BLaER1 (cell line): ENCODE measurements around the gene PDGFC.

Experiments used
- H3K27ac ChIP-seq: shearing (Covaris generic); formaldehyde crosslinking; 2 replicates; pipeline ENCODE4 v1.8.1; 2022
- H3K27me3 ChIP-seq: shearing (Covaris generic); formaldehyde crosslinking; 2 replicates; pipeline ENCODE4 v1.8.1; 2022
- H3K36me3 ChIP-seq: shearing (Covaris generic); formaldehyde crosslinking; 2 replicates; pipeline ENCODE4 v1.8.1; 2022
- H3K4me1 ChIP-seq: shearing (Covaris generic); formaldehyde crosslinking; 2 replicates; pipeline ENCODE4 v1.8.1; 2022
- H3K4me2 ChIP-seq: shearing (Covaris generic); formaldehyde crosslinking; 2 replicates; pipeline ENCODE4 v1.8.1; 2022
- H3K4me3 ChIP-seq: shearing (Covaris generic); formaldehyde crosslinking; 2 replicates; pipeline ENCODE4 v1.8.1; 2022
- H3K9ac ChIP-seq: shearing (Covaris generic); formaldehyde crosslinking; 2 replicates; pipeline ENCODE4 v1.8.1; 2022
- H3K9me3 ChIP-seq: shearing (Covaris generic); formaldehyde crosslinking; 2 replicates; pipeline ENCODE4 v1.8.1; 2022
- H4K20me1 ChIP-seq: shearing (Covaris generic); formaldehyde crosslinking; 2 replicates; pipeline ENCODE4 v1.8.1; 2022
- Cebpa-rat ChIP-seq: shearing (Covaris generic); IDR thresholded peaks from 2 replicates; pipeline ENCODE4 v1.8.1; 2022

The PDGFC gene

GRCh38 chr4:156778606-156779005 lies 193.0 kb downstream of the PDGFC start:
- Histone ChIP-seq H3K4me2 (no peak overlapping the region), H4K20me1 (no peaks in the 10 kb centered on the region), H3K27me3 (no peaks in the 10 kb centered on the region), H3K9me3 (no peaks in the 10 kb centered on the region), H3K36me3 (no peaks in the 10 kb centered on the region), H3K27ac (no peak overlapping the region), H3K4me1 (no peaks in the 10 kb centered on the region), H3K4me3 (no peak overlapping the region), H3K9ac (no peak overlapping the region)
- TF ChIP-seq Cebpa-rat, result no peak

- no peak for TF ChIP-seq Cebpa-rat
- Histone ChIP-seq H3K27ac (no peak overlapping the region), H3K4me2 (no peak overlapping the region), H3K36me3 (no peaks in the 10 kb centered on the region), H3K9me3 (no peaks in the 10 kb centered on the region), H4K20me1 (no peaks in the 10 kb centered on the region), H3K4me3 (no peak overlapping the region), H3K9ac (no peak overlapping the region), H3K4me1 (no peaks in the 10 kb centered on the region), H3K27me3 (no peaks in the 10 kb centered on the region)
Observed at GRCh38 chr4:156778093-156778492, 193.5 kb downstream of the PDGFC start.

DNA sequence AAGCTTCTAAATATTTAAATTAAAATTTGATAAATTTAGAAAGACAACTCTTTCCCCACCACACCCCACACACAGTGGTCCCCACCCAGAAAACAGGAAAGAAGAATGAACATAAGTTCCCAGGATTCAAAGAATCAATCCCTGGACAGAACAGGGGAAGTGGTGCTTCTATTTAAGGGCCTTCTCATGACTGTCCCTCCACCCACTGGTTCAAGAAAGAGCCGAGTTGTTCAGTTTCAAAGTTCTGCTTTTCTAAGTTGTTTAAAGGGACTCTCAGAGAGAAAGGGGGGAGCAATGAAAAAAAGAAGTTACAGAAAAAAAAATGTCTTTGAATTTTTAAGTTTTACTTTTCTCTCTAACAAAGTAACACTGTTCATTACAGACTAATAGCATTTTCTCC lies 195.8 kb downstream of the PDGFC start:
- 0 out of 2 replicates have a peak, but pooled peaks cover 5% of the 10 kb centered on the region for H3K4me1 ChIP-seq
- H3K4me3 ChIP-seq, result no peak overlapping the region
- H3K27ac ChIP-seq, result no peak overlapping the region
- no peaks in the 10 kb centered on the region for H3K36me3 ChIP-seq
- TF ChIP-seq Cebpa-rat, result no peak
- H3K9ac ChIP-seq, result no peak overlapping the region
- no peaks in the 10 kb centered on the region for H3K27me3 ChIP-seq
- H4K20me1 ChIP-seq, result no peaks in the 10 kb centered on the region
- no peaks in the 10 kb centered on the region for H3K9me3 ChIP-seq
- H3K4me2 ChIP-seq, result no peak overlapping the region

DNA sequence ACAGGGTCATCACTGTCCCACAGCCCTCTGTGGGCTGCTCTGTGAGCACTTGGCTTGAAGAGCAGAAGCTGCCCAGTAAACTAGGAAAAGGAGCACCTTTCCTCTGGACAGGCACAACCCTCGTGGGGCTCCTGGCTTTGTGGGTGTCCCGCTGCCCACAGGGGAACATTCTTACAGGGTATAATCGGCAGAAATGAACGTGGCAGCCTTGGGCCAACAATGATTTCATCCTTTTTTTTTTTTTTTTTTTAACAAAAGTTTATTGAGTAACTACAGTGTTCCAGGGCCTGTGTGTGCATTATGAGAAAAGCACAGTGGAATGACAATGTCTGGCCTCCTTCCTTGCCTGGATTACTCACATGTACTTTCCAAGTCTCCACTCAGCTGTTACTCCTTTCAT lies 197.2 kb downstream of the PDGFC start:
- H3K27me3 ChIP-seq, result no peaks in the 10 kb centered on the region
- H3K36me3 ChIP-seq, result no peaks in the 10 kb centered on the region
- no peak overlapping the region for H3K9ac ChIP-seq
- no peaks in the 10 kb centered on the region for H3K9me3 ChIP-seq
- H3K4me1 ChIP-seq, result 0 out of 2 replicates have a peak, but pooled peaks cover 5% of the 10 kb centered on the region
- no peaks in the 10 kb centered on the region for H4K20me1 ChIP-seq
- TF ChIP-seq Cebpa-rat, result no peak
- no peak overlapping the region for H3K4me2 ChIP-seq
- H3K27ac ChIP-seq, result no peak overlapping the region
- H3K4me3 ChIP-seq, result no peak overlapping the region

DNA sequence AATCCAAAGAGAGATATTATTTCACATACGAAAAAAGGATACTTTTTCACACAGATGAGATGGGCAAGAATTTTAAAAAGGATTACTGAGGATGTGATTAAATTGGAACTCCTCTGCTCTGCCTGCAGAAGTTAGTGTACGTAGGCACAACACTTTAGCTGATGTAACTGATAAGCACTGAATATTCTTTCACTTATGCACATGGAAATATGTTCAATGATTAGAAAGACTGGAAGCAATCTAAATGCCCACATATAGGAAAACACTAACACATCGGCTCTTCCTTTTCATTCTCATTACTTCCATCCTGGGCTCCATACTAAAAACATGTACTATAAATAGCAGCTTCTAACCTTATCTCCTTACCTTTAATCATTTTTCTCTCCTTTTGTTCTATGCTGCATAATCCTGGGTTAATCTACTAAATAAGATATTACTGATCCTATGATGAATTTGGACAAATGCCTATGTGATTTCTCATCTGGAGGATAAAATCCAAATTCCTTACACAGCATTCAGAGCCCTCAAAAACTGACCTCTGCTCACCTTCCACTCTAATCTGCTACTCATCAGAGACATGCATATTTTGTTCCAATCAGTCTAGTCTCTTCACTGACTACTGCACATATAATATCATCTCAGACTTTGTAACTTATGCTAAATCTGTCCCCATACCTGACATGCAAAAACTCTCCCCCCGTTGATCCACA lies 197.8 kb downstream of the PDGFC start:
- no peaks in the 10 kb centered on the region for H3K27me3 ChIP-seq
- no peak overlapping the region for H3K4me2 ChIP-seq
- TF ChIP-seq Cebpa-rat, result no peak
- H3K9ac ChIP-seq, result no peak overlapping the region
- H4K20me1 ChIP-seq, result no peaks in the 10 kb centered on the region
- no peak overlapping the region for H3K27ac ChIP-seq
- no peak overlapping the region for H3K4me3 ChIP-seq
- 0 out of 2 replicates have a peak, but pooled peaks cover 5% of the 10 kb centered on the region for H3K4me1 ChIP-seq
- no peaks in the 10 kb centered on the region for H3K36me3 ChIP-seq
- H3K9me3 ChIP-seq, result no peaks in the 10 kb centered on the region

DNA sequence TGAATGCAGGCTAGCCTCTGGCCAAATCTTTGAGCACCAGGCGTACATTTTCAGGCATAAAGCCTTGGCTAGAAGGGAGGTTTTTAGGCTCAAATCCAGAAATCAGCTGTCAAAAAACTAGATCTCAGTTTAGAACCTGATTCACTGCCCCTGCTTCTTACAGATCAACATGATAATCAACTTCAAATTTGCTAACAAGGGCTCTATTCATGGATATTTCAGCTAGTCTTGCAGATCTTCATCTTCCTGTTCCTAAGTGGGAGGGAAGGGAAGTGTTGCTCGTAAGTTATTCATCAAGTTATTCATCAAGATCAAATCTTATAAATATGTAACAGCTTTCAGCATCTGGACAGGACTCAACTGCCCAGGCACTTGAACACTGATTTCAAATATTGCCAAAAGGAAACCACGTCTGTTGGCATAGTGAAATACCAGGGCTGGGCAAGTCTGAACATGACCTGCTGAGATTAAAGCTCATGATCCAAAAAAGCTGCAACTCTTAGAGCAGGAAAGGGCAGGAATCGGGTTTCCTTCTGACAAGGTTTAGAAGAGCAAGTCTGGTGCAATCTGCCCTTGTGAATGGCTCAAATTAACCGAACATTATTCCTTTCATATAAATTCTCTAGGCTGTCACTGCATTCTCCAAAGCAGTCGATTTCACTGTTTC lies 200.3 kb downstream of the PDGFC start:
- Histone ChIP-seq H3K4me3 (no peak overlapping the region), H3K27ac (no peak overlapping the region), H3K9ac (no peak overlapping the region), H4K20me1 (no peaks in the 10 kb centered on the region), H3K9me3 (no peaks in the 10 kb centered on the region), H3K27me3 (no peaks in the 10 kb centered on the region), H3K4me2 (no peak overlapping the region), H3K4me1 (0 out of 2 replicates have a peak, but pooled peaks cover 5% of the 10 kb centered on the region), H3K36me3 (no peaks in the 10 kb centered on the region)
- TF ChIP-seq Cebpa-rat, result no peak

GRCh38 chr4:156770140-156770539 lies 201.5 kb downstream of the PDGFC start:
- H4K20me1 ChIP-seq, result no peaks in the 10 kb centered on the region
- no peak for TF ChIP-seq Cebpa-rat
- no peaks in the 10 kb centered on the region for H3K9me3 ChIP-seq
- no peak overlapping the region for H3K4me3 ChIP-seq
- no peak overlapping the region for H3K9ac ChIP-seq
- H3K27me3 ChIP-seq, result no peaks in the 10 kb centered on the region
- no peak overlapping the region for H3K4me2 ChIP-seq
- H3K36me3 ChIP-seq, result no peaks in the 10 kb centered on the region
- H3K27ac ChIP-seq, result no peak overlapping the region
- H3K4me1 ChIP-seq, result 0 out of 2 replicates have a peak, but pooled peaks cover 5% of the 10 kb centered on the region

GRCh38 chr4:156767911-156768415 lies 203.6 kb downstream of the PDGFC start:
- H3K36me3 ChIP-seq, result no peaks in the 10 kb centered on the region
- H4K20me1 ChIP-seq, result no peaks in the 10 kb centered on the region
- H3K9me3 ChIP-seq, result no peaks in the 10 kb centered on the region
- H3K27ac ChIP-seq, result no peak overlapping the region
- TF ChIP-seq Cebpa-rat, result no peak
- H3K4me3 ChIP-seq, result no peak overlapping the region
- H3K4me1 ChIP-seq, result 0 out of 2 replicates have a peak, but pooled peaks cover 5% of the 10 kb centered on the region
- no peak overlapping the region for H3K4me2 ChIP-seq
- no peak overlapping the region for H3K9ac ChIP-seq
- no peaks in the 10 kb centered on the region for H3K27me3 ChIP-seq

- TF ChIP-seq Cebpa-rat, result no peak
- H3K4me2 ChIP-seq, result no peak overlapping the region
- no peaks in the 10 kb centered on the region for H3K27me3 ChIP-seq
- no peak overlapping the region for H3K9ac ChIP-seq
- H3K4me1 ChIP-seq, result 0 out of 2 replicates have a peak, but pooled peaks cover 5% of the 10 kb centered on the region
- H3K27ac ChIP-seq, result no peak overlapping the region
- H4K20me1 ChIP-seq, result no peaks in the 10 kb centered on the region
- H3K36me3 ChIP-seq, result no peaks in the 10 kb centered on the region
- H3K9me3 ChIP-seq, result no peaks in the 10 kb centered on the region
- no peak overlapping the region for H3K4me3 ChIP-seq
Observed at GRCh38 chr4:156766846-156767245, 204.8 kb downstream of the PDGFC start.

DNA sequence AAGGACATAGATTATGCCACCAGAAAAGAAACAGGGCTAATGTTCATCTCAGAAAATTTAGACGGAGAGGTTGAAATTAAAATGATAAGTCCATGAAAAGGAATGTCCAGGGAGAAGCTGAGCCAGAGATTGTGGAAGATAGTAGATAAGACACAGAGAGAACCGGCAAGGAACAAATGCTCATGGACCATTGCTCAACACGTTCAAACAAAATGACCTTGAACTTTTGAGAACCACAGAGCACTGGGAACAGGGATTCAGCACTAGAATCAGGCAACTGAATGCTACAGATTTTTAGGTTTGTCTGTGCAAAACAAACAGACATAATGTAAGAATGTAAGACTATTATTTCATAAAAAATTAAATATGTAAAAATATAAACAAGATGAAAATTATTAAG lies 206.3 kb downstream of the PDGFC start:
- Histone ChIP-seq H3K27me3 (no peaks in the 10 kb centered on the region), H3K4me3 (no peak overlapping the region), H3K27ac (no peak overlapping the region), H3K4me1 (no peaks in the 10 kb centered on the region), H3K4me2 (no peak overlapping the region), H3K36me3 (no peaks in the 10 kb centered on the region), H3K9ac (no peak overlapping the region), H4K20me1 (no peaks in the 10 kb centered on the region), H3K9me3 (no peaks in the 10 kb centered on the region)
- TF ChIP-seq Cebpa-rat, result no peak
